ENCODE results near the gene ANKRD17. TPM values are rescaled to one million over a fixed set of nuclear protein-coding genes. Genes with fewer than 3 reads are reported as not detected.

ANKRD17 gene
- polyA plus RNA-seq, 1 of the 3 experiments (the other 2 are of a cell fraction), result 25.6 TPM

DNA sequence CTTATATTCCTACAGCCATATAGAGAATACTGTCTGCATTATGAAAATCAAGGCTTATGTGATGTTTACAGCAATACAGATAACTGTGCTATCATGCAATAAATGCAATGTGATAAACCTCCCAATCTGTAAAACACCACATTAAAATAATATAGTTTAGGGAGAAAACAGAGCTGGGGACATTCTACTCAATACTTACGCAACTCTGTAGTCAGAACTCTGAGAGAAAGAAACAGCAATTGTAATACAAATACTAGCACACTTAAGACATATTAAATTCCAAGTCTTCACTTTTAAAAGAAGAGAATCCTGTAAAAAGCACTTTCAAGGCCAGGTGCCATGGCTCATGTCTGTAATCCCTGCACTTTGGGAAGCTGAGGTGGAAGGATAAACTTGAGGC lies 61.4 kb downstream of the ANKRD17 start:
- Histone ChIP-seq H2AFZ (ENCODE audit: low read depth) (no peak overlapping the region), H3K4me1 (ENCODE audit: control insufficient read depth in 1 of 2, insufficient read depth in 2 of 2, low read depth in 1 of 2, low read length in 1 of 2) (peaks cover 0 to 5% of the 10 kb centered on the region in 2 experiments; a peak in 2 of 4 replicates), H3K9me3 (no peaks in the 10 kb centered on the region), H4K20me1 (ENCODE audit: insufficient read depth) (peaks cover 52% of the 10 kb centered on the region), H3K27me3 (ENCODE audit: insufficient read depth) (no peaks in the 10 kb centered on the region), H3K36me3 (replicated peaks in 1 of 2; ENCODE audit: control insufficient read depth in 1 of 2, insufficient read depth in 2 of 2, low read length in 1 of 2) (peaks cover 3 to 12% of the 10 kb centered on the region in 2 experiments), H3K4me3 (ENCODE audit: low read depth in 2 of 2, low read length in 1 of 2) (no peak overlapping the region), H3K27ac (ENCODE audit: low read depth in 2 of 2, low read length in 1 of 2) (no peak overlapping the region), H3F3A (replicated peaks; ENCODE audit: insufficient read depth) (peaks cover 18% of the 10 kb centered on the region), H3K9me2 (no peaks in the 10 kb centered on the region), H3K79me2 (ENCODE audit: insufficient read depth) (peaks cover 99% of the 10 kb centered on the region), H3K9ac (no peak overlapping the region), H3K4me2 (no peak overlapping the region)
- CTCF ChIA-PET, result interaction anchor here (1.1 kb wide), 1 partner anchor 117 kb away, joined by 3 read pairs; no protein-coding TSS in a partner anchor
- POLR2A ChIA-PET, result no interaction called here
- TF ChIP-seq RAD21 (IDR thresholded peaks at IDR 0.05; ENCODE audit: low read length) (no peak), CHD2 (IDR thresholded peaks at IDR 0.05; ENCODE audit: low read length, partially characterized antibody) (no peak), JUND (IDR thresholded peaks at IDR 0.05) (no peak), POLR2AphosphoS5 (IDR thresholded peaks at IDR 0.05; ENCODE audit: low read depth, low read length) (no peak), NFIC (IDR thresholded peaks at IDR 0.05; ENCODE audit: borderline replicate concordance) (no peak), RCOR1 (IDR thresholded peaks at IDR 0.05; ENCODE audit: low read length) (no peak), FOSL2 (IDR thresholded peaks at IDR 0.05; ENCODE audit: borderline replicate concordance, low read depth) (no peak), SMC3 (IDR thresholded peaks at IDR 0.05; ENCODE audit: low read depth, low read length) (no peak), GATA2 (CRISPR knock-in tag; IDR thresholded peaks at IDR 0.05) (no peak), MEF2A (IDR thresholded peaks at IDR 0.05; ENCODE audit: borderline replicate concordance, low read depth) (no peak), TCF12 (IDR thresholded peaks at IDR 0.05) (no peak), MXI1 (IDR thresholded peaks at IDR 0.05; ENCODE audit: low read depth, low read length) (no peak), RXRA (IDR thresholded peaks at IDR 0.05; ENCODE audit: borderline replicate concordance, low read depth) (no peak)
- TF ChIP-seq, protein P1, sequence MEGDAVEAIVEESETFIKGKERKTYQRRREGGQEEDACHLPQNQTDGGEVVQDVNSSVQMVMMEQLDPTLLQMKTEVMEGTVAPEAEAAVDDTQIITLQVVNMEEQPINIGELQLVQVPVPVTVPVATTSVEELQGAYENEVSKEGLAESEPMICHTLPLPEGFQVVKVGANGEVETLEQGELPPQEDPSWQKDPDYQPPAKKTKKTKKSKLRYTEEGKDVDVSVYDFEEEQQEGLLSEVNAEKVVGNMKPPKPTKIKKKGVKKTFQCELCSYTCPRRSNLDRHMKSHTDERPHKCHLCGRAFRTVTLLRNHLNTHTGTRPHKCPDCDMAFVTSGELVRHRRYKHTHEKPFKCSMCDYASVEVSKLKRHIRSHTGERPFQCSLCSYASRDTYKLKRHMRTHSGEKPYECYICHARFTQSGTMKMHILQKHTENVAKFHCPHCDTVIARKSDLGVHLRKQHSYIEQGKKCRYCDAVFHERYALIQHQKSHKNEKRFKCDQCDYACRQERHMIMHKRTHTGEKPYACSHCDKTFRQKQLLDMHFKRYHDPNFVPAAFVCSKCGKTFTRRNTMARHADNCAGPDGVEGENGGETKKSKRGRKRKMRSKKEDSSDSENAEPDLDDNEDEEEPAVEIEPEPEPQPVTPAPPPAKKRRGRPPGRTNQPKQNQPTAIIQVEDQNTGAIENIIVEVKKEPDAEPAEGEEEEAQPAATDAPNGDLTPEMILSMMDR (IDR thresholded peaks at IDR 0.05), result no peak
- TF ChIP-seq, protein P2, sequence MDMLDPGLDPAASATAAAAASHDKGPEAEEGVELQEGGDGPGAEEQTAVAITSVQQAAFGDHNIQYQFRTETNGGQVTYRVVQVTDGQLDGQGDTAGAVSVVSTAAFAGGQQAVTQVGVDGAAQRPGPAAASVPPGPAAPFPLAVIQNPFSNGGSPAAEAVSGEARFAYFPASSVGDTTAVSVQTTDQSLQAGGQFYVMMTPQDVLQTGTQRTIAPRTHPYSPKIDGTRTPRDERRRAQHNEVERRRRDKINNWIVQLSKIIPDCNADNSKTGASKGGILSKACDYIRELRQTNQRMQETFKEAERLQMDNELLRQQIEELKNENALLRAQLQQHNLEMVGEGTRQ (IDR thresholded peaks at IDR 0.05; ENCODE audit: borderline replicate concordance, low read depth, low read length), result no peak
- TF ChIP-seq, protein P3, sequence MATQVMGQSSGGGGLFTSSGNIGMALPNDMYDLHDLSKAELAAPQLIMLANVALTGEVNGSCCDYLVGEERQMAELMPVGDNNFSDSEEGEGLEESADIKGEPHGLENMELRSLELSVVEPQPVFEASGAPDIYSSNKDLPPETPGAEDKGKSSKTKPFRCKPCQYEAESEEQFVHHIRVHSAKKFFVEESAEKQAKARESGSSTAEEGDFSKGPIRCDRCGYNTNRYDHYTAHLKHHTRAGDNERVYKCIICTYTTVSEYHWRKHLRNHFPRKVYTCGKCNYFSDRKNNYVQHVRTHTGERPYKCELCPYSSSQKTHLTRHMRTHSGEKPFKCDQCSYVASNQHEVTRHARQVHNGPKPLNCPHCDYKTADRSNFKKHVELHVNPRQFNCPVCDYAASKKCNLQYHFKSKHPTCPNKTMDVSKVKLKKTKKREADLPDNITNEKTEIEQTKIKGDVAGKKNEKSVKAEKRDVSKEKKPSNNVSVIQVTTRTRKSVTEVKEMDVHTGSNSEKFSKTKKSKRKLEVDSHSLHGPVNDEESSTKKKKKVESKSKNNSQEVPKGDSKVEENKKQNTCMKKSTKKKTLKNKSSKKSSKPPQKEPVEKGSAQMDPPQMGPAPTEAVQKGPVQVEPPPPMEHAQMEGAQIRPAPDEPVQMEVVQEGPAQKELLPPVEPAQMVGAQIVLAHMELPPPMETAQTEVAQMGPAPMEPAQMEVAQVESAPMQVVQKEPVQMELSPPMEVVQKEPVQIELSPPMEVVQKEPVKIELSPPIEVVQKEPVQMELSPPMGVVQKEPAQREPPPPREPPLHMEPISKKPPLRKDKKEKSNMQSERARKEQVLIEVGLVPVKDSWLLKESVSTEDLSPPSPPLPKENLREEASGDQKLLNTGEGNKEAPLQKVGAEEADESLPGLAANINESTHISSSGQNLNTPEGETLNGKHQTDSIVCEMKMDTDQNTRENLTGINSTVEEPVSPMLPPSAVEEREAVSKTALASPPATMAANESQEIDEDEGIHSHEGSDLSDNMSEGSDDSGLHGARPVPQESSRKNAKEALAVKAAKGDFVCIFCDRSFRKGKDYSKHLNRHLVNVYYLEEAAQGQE (IDR thresholded peaks at IDR 0.05; ENCODE audit: low read depth, low read length), result no peak
- TF ChIP-seq, protein P4, sequence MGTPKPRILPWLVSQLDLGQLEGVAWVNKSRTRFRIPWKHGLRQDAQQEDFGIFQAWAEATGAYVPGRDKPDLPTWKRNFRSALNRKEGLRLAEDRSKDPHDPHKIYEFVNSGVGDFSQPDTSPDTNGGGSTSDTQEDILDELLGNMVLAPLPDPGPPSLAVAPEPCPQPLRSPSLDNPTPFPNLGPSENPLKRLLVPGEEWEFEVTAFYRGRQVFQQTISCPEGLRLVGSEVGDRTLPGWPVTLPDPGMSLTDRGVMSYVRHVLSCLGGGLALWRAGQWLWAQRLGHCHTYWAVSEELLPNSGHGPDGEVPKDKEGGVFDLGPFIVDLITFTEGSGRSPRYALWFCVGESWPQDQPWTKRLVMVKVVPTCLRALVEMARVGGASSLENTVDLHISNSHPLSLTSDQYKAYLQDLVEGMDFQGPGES (IDR thresholded peaks at IDR 0.05; ENCODE audit: low read depth, low read length), result no peak
- DNase-seq, result no peak
- WGBS (ENCODE audit: low lambda C conversion rate), result 96% methylated on average over 1 of the region's 1 CpG

All from SK-N-SH (cell line).